DMS 273 (cell line): ENCODE measurements around the gene H6PD.

Experiments used
- DNase-seq: peaks from one replicate; lab custom pipeline; 2025; ENCODE audit not compliant: unreplicated experiment; lab: John Stamatoyannopoulos, UW

Gene H6PD

DNA sequence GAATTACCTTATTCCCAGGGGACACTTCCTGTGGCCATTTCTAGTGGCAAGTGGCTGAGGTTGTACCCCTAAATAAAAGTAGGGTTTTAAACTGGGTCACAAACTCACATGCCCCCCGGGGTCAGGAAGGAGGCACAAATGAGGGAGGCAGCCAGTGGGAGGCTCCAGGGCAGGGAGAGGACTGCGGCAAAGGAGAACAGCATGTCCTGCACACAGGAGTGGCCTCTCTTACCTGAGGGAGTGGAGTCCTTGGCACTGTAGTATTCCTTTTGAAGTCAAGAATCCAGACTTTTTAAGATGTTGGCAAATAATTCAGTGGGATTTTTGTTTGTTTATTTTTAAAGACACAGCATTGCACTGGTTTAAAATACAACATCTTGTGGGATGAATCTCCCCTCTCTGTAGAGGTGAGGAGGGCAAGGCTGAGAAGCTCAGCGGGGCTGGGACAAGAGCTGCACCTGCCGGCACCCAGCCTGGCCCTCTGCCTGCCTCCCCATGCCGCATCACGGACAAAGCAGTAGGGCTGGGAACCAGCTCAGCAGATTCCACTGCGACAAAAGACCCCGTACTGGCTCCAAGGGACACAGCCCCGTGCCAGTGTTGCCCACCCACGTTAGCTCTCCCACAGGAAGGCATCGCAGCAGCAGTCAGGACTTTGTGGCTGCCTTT is 80.3 kb downstream of the H6PD start:
- no peak for DNase-seq

DNA sequence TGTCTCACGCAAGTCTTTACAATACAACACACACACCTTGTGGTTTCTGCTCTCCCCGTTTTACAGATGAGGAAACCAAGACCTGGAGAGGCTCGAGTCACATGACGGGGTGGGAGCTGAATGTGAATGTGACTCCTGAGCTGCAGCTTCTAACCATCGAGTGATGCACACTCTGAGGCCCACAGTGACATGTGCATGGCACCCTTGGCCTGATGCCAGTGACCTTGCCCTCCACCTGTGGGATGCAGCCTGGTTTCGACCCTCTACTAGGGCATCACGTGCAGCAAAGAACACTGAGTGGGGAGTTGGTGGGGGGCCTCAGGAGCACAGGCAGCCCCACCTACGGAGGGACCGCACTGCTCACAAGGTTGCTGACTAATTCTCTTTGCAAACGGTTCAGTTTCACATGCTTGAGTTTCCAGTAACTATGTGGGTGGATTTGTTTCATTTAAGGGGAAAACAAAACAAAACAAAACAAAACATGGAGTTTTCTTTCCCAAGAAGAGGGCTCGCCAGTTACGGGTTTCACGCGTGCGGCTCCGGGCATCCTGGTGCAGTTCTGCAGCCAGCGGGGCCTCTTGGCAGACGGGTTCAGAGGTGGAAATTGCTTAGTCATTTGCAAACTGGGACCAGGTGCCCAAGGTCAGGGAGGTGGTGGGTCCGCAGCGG is 81.0 kb downstream of the H6PD start:
- DNase-seq = peak; percentile 21

DNA sequence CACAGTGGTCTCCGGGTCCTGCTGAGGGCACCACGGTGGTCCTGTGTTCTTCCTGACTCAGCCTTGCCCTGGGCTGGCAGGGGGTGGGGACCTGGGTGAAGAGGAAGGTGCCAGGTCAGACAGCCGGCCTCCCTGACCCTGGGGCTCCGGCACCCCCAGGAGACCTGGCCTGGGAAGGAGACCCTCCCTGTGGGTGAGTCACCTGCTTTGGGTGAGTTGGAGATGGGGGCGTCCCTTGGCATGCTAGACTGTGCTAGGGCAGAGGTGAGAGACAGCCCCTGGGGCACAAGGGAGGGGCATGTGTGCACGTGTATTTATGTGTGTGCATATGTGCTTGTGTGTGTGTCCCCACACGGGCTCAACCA is 81.5 kb downstream of the H6PD start:
- no peak for DNase-seq

DNA sequence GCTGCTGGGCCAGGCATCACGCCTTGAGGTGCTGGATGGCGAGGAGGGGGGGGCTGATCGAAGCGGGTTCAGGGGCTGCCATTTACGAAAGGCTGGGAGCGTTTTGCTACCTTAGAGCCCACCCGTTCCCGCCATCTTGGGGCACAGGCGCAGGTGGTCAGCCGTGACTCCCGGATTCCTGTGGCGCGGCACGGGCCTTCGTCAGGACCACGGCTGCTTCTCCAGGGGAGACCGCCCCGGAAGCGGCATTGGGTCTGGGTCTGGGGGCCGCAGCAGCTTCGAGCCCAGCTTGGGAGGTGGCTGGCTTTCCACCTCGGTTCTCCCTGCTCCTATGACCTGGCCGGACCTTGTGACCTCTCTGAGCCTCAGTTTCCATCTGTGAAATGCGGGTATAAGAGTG is 81.9 kb downstream of the H6PD start:
- no peak for DNase-seq

DNA sequence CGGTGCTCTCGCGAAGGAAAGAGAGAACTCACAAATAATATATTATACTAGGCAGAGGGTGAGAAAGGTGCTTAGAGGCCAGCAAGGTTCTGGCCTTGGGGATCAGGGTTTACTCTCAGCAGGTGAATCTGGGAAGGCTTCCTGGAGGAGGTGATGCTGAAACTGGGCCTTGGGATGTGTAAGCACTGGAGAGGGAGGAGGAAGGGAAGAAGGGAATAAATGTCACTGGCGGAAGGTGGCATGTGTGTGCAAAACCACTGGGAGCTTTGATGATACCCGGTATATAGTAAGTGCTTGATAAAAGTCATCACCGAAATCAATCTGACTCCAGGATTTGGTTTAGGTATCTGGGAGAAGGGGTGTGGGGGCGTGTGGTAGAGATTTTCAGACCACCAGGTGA is 82.5 kb downstream of the H6PD start:
- no peak for DNase-seq

DNA sequence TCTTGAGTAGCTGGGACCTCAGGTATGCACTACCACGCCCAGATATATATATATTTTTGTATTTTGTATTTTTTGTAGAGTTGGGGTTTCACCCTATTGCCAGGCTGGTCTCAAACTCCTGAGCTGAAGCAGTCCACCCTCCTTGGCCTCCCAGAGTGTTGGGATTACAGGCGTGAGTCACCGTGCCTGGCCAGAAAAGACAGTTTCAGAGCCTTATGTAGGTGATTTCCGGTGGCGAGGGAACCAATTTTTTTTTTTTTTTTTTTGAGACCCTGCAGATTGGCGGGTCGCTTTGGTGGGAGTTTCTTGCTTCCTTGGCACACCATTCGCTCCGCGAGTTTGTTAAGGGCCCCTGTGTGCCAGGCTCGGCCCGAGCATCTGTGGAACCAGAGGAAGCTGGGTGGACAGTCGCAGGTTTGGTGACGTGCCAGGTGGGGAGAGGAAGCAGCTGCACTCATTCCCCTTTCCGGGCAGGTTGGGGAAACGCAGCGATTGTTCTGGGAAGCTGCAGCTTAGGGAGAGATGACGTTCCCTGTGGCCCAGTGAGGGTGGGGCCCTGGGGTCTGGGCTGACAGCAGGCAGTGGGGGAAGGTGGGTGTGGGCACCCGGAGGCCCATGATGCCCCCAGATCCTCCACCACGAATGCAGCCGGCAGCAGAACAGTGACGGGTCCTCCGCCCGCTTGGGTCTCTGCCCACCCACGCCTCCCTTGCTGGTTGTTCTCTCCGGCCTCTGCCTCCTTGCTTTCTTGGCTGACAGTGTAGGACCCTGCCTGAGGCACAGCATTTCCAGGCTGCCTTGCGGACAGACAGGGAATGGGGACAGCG is 83.2 kb downstream of the H6PD start:
- DNase-seq = peak; percentile 70

DNA sequence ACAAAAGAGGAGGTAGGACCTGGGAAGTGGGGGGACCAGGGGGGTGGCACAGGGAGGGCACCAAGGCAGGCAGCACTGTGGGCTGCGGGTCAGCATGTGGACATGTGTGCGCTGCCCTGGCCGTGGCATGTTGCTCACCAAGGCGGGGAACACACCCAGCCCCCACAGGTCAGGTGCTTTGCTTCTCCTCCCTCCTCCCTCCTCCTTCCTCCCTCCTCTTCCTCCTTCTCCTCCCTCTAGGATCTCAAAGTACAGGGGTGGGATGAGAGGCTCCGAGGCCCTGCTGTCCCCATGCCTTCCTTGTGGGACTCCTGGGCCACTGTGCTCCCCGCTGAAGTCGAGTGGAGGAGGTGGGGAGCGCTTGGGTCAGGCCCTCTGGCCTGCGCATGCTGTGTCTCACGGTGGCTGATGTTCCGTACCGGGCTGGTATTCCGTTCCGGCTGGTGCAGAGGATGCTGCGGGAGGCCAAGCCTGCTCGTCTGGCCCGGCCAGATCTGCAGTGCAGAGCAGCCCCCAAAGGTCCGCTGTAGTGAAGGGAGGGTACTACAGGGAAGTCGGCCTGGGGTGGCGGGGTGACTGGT is 84.7 kb downstream of the H6PD start:
- no peak for DNase-seq

DNA sequence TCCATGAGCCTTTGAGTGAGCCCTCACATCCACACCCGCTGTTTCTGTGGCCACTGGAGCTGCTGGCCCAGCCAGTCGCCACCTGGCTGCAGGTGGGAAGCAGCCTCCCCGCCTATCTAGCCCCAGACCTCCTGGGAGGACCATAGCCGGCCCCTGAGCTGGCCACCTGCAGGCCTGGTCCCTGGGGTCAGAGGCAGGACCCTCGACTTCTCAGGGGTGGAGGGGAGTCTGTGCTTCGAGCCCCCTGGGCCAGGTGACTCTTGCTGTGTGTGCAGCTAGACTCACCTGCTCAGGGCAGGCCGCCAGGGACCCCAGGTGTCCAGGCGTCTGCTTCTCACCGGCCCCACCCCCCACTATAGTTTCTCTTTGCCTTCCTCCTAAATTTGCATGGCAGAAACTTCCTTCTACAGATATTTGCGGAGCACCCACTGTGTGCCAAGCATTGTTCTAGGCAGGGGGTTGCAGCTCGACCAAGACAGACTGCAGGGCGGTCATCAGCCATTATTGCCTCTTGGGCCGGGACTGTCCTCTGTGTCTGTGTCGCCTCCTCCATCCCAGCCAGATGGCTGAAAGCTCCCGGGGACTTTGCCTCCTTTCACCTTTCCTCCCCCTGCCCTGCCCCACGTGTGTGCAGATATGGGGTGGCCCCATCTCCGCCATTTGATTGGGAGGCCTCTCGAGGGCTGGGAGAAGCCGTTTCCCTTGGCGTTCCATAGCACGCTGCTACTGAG is 85.4 kb downstream of the H6PD start:
- DNase-seq = no peak
